Stimulated activated CD8-positive, alpha-beta memory T cell treated with anti-CD3 and anti-CD28 coated beads, Interleukin-15, amount 100 ng/mL, for 1 hour (primary cell): ENCODE measurements around the gene PTPRB.

ENCODE experiments used
- DNase-seq: peaks from one replicate; pipeline ENCODE4 v3.0.0-alpha.2; 2020; ENCODE audit warnings: low read depth

PTPRB gene

GRCh38 chr12:70637303-70638085 is at the start of gene PTPRB:
PTPRB (minus strand) TSS chr12:70637429; CDS start chr12:70637395, 34 bp downstream.
- DNase-seq, result no peak

GRCh38 chr12:70686907-70687306 is 49.7 kb upstream of the PTPRB start:
- no peak for DNase-seq

- DNase-seq, result no peak
Observed at GRCh38 chr12:70686299-70686698, 49.1 kb upstream of the PTPRB start.

- DNase-seq, result no peak
Observed at GRCh38 chr12:70683976-70684375, 46.7 kb upstream of the PTPRB start.

GRCh38 chr12:70671698-70672097 is 34.5 kb upstream of the PTPRB start:
- DNase-seq, result no peak

GRCh38 chr12:70670948-70671347 is 33.7 kb upstream of the PTPRB start:
- DNase-seq, result no peak

- no peak for DNase-seq
Observed at GRCh38 chr12:70667253-70667652, 30.0 kb upstream of the PTPRB start.

- DNase-seq, result no peak
Observed at GRCh38 chr12:70666364-70666763, 29.1 kb upstream of the PTPRB start.

- no peak for DNase-seq
Observed at GRCh38 chr12:70664465-70664881, 27.2 kb upstream of the PTPRB start.

- DNase-seq, result no peak
Observed at GRCh38 chr12:70663838-70664237, 26.6 kb upstream of the PTPRB start.

- no peak for DNase-seq
Observed at GRCh38 chr12:70661466-70662161, 24.4 kb upstream of the PTPRB start.

- DNase-seq, result no peak
Observed at GRCh38 chr12:70660620-70661219, 23.5 kb upstream of the PTPRB start.

GRCh38 chr12:70660002-70660604 is 22.9 kb upstream of the PTPRB start:
- no peak for DNase-seq

- DNase-seq, result no peak
Observed at GRCh38 chr12:70659077-70659606, 21.9 kb upstream of the PTPRB start.

GRCh38 chr12:70657616-70658286 is 20.5 kb upstream of the PTPRB start:
- no peak for DNase-seq

- no peak for DNase-seq
Observed at GRCh38 chr12:70652451-70652850, 15.2 kb upstream of the PTPRB start.

- DNase-seq, result no peak
Observed at GRCh38 chr12:70648831-70649230, 11.6 kb upstream of the PTPRB start.

GRCh38 chr12:70648191-70648590 is 11.0 kb upstream of the PTPRB start:
- DNase-seq, result no peak

GRCh38 chr12:70646850-70647249 is 9.6 kb upstream of the PTPRB start:
- no peak for DNase-seq

- peak; percentile 1 for DNase-seq
Observed at GRCh38 chr12:70645494-70646317, 8.5 kb upstream of the PTPRB start.

- DNase-seq, result no peak
Observed at GRCh38 chr12:70644861-70645260, 7.6 kb upstream of the PTPRB start.
